HG03060 (cell line): ENCODE results near the gene RASSF9.

Source experiments
- ATAC-seq: cut with Tn5 transposase; IDR thresholded peaks from one replicate; pipeline ENCODE4 v1.9.1; 2021; ENCODE audit warnings: low read depth, moderate number of reproducible peaks; ENCODE audit not compliant: unreplicated experiment

RASSF9 gene

DNA sequence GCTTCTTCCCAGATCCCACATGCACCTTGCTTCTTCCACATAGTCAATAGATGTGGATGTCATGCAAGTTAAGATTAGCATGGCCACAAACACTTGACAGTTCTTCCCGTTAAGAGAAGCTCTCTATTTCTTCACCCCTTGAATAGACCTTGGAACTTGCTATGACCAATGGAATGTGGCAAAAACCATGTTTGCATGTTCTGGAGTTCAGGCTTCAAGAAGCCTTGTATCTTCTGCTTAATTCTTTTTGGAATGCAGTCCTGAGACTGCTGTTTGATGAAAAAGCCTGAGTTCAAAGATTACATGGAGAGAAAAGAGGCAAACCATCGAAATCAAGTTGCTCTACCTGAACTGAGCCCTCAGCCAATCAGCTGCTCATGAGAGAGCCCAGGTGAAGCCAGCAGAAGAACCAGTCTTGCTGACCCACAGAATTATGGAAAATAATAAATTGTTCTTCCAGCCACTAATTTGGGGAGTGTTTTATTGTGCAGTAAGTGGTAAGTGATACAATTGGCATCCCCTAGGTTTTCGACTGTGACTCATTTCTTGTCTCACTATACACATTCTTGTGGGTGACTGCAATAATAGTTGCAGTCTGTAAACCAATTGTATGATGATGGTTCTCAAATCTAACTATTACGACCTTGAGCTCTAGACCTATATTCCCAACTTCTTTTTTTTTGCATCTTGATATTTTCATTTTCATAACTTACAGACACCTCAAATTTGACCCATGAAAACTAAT lies 12.6 kb downstream of the RASSF9 start:
- no peak for ATAC-seq

DNA sequence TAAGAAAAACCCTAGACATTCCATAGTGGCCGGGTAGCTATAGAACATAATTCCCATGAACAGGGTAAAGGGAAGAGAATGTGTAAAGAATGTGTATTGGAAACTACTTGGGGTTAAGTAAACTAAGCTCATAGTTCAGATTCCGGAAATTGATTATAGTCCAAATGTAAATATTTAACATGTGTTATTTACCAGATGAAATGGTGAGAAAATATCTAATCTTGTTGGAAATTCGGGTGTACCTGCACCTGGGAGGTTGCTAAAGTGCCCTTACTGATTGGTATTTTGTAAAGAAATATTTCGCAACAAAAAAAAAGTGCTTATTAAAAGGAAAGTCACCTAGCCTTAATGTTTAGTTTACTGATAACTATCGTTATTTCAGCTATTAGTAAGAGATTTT lies 14.4 kb downstream of the RASSF9 start:
- no peak for ATAC-seq

DNA sequence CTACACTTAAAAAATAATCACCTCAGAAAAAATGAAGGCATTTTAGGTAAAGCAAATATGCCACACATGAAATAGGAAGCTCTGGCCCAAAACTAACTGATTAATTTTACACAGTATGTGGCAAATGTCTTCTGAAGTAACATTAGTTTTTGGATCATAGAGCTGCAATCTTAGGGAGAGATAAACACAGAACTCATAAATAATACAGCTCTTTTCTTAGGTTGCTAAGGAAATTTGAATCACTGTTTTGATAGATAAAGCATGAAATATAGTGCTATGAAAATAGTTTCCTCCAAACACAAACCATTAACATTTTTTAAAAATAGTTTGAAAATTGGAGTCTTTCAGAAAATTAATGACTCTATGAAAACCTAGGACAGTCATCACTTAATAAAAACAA lies 15.0 kb downstream of the RASSF9 start:
- ATAC-seq, result no peak

DNA sequence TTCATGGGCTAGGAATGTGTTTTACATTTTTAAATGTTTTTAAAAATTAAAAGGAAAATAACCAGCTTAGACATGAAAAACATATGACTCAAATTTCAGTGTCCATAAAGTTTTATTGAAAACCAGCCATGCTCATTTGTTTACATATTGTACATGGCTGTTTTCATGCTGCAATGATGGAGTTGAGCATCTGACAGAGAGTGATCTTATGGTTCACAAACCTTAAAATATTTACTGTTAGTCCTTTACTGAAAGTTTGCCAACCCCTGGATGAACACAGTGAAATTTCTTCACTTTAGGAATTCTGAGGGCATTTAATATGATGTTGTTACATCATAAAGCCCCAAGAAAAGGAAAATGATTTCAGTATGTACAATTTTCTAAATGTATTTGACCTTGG lies 16.1 kb downstream of the RASSF9 start:
- ATAC-seq, result no peak

DNA sequence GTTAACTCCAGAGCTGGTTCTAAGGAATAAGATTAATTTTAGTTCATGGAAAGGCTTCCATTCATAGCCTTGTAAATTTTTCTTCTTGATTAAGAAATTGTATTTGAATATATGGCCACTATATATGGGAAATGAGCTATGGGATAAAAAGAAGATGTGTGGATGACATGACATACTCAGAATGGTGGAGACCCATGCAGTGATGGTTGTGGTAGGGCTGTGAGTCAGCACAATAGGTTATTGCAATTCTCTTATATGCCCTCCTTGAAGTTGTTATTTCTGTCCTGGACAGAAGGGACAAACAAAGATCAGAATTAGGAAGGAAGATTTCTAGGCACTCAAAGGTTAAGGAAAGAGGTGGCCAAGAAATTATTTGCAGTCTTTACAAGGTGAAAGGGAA lies 21.5 kb downstream of the RASSF9 start:
- ATAC-seq, result no peak

DNA sequence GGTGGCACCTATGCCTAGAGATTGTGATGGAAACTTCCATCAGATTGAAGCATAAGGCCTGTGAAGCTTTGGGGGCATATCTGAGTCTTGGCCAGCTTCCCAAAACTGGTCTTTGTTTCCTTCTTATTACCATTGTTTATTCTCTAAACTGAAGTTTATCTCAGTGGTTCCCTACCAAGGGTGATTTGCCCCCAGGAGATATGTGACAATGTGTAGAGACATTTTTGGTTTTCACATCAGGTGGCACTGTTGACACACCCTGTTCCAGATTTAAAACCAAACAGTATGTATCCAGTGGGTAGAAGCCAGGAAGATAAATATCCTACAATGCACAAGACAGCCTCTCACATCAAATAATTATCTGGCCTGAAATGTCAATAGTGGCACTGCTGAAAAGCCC lies 22.1 kb downstream of the RASSF9 start:
- ATAC-seq, result no peak

DNA sequence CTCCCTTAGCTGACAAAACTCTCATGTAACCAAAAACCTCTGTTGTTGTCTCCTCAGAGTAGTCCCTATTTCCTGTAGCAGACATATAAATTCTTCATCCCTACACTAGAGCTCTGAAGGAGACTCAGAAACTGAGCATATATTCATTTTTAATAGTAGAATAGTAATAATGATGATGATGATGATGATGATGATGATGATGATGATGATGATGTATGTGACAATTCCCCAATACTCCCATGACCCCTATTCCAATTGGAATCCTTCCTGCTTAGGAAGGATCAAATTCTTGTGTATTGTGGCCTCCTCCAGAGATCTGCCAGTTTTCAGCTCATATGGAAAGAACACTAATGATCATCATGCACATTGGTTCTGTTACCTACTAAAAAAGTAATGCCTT lies 26.7 kb downstream of the RASSF9 start:
- no peak for ATAC-seq

DNA sequence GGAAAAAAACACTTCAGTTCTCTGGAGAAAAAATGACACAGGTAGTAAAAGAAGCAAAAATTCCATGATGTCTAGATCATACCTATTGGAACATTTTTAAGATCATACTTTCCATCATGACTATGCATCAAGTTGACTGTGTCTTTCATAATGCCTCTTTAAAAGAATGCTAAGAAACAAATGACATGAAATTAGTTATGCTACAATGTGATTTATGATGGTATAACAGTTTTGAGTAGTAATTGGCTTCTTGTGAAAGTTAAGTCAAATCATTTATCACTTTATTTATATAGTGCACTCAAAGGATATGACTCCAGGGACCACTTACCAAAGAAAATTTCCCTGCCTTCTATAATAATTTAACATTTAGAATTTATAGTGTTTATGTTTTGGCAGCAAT lies 28.5 kb downstream of the RASSF9 start:
- no peak for ATAC-seq

DNA sequence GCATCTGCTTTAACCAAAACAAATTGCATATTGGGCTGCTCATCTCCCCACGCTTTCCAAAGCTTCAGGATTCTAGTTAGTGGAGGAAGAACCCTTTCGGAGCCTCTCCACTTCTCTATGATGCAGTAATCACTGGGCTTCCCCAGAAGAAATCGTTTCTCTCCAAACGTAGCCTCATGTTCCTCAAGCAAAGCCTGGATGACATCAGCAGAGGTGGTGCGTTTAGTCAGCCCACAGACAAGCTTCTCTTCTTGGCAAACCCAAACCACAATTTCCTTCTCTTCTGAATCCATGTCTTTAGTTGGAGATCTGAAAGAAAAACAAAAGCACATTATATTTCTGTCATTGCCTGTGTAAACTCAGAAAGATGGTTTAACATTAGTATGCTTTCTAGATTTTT lies 30.6 kb downstream of the RASSF9 start:
- no peak for ATAC-seq

DNA sequence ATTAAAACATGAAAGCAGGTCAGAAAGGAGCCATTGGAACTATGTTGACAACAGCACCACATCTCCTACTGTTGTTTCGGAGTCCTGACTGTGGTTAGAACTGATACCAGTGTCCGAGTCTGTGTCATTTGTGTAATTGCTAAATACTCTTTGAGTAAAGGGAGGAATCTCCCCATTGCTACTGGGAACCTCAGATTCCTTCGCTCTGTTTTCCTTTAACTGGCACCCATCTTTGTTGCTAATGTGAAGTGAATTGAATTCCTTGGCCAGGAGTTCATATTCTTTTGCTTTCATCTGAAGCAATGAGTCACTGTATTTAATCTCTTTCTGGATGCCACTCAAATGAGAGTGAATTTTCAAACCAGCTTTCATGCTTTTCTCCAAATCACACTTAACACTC lies 31.5 kb downstream of the RASSF9 start:
- no peak for ATAC-seq

DNA sequence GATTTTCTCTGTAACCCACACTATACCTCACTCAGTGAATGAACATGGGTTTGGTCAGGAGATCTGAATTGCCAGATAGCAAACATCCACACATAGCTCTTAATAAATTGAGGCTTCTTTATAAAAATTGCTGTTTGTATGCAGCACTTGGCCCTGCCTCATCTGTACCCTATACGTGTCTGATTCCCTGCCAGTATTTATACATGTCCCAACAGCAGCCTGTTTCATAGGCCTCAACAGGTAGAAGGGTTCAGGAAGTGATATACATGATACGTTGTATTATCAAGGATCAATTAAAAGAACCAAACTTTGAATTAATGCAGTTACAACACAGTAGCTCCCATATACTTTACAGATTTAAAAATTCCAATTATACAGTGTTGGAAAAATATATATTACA lies 32.3 kb downstream of the RASSF9 start:
- ATAC-seq, result no peak

DNA sequence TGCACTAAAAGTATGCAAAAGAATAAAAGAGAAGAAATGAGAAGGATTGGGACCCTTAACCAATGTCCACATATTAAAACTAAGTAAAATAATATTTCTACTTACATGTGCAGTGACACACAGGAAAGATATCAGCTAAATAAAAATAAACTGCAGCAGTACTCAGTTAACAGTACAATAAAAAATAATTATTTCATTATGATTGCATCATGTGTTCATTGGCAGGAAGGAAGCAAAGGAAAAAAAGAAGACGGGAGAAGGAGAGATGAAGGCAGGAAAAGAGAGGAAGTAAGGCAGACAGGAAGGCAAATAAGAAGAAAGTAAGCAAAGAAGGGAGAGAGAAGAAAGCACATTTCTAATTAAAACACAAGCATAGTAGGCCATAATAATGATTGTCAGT lies 33.0 kb downstream of the RASSF9 start:
- ATAC-seq, result no peak

DNA sequence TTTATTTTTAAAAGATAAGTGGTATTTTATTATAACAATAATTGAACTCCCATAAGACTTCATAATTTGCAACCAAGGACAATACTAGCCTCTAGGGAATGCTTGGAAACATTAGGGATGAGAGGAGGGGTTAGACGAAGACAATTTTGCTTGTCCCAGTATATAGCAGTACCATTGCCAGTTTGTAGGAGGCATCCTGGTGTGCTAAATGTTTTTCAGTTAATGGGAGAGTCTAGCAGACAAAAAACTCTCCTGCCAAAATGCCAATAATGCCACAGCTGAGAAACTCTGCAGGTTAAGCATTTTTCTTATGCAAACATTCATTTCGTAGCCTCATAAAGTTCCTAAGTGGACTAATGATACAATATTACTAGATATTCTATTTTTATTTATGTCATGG lies 38.1 kb downstream of the RASSF9 start:
- ATAC-seq, result no peak

DNA sequence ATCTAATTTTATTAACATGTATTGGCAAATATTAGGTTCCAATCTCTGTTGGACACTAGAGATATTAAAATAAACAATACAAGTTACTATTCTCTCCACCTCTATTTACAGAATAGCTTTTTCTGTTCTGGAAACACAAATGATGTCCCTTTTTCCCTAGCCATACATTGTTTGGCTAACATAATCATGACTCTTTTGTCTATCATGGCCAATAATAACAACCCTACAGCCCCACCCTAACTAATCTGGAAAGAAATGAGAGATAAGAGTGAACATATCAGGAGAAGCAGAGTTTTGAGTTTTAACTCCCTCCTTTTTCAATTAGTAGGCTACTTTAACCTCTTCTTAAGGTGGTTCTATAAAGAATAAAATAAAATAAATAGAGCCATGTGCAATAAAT lies 40.2 kb downstream of the RASSF9 start:
- no peak for ATAC-seq

DNA sequence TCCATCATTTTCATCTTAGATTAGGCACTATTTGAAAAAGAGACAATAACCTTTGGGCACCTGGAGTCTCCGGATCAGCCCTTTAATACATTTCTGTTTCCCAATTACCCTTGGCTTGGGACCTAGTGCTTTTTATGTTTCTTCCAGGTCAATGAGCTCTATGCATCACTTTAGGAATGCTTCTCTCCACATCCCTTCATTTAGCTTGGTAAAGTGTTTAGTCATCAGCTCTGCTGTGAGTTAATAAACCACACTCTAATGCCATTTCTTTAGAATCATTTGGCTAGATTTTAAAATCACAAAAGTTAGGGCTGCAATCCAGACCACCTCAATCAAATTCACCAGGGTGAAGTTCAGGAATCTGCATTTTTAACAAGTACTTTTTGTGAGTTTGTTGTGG lies 41.7 kb downstream of the RASSF9 start:
- ATAC-seq, result no peak

DNA sequence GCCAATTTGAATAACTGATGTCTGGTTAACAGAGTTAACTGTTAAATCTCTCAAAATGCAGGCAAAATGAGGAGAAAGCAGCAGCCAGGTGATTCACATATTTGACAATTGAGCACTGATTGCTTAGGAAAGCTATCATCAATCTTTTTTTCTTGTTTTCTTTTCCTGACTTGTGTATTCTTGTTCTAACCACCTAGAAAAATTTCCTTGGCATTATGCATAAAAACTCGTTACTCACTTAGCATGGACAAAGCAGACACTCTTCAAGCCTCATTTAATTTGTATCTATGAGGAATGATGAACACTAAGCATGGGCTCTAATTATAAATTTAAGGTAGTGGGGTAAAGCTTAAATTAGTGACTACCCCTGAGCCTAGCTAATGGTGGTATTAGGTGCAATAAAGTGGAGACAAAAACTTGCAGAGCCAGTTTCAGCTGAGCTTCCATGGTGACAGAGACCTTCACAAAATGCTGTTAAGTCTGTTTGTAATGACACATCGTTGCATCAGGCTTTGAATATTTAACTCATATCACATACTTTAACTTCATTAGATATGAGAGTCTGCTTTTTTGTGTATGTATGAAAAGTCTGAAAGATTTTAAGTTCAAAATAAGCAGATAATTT lies 52.0 kb downstream of the RASSF9 start:
- ATAC-seq, result no peak

DNA sequence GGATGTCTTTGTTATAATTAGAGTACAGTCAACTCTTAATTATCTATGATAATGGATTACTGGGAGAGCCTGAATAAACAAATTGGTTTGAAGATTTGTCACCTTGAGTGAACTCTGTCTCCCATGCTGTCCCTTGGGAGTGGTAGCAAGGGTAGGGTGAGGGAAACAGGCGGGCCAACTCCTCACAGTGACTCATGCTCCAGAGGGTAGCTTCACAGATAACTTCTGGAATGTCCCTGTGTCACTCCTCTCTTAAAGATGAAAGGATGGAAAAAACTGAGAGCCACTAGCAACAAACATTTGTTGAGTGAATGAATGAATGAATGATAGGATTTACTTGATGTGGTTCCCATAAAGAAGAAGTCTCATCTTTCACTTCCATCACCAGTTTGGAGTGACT lies 53.5 kb downstream of the RASSF9 start:
- no peak for ATAC-seq

DNA sequence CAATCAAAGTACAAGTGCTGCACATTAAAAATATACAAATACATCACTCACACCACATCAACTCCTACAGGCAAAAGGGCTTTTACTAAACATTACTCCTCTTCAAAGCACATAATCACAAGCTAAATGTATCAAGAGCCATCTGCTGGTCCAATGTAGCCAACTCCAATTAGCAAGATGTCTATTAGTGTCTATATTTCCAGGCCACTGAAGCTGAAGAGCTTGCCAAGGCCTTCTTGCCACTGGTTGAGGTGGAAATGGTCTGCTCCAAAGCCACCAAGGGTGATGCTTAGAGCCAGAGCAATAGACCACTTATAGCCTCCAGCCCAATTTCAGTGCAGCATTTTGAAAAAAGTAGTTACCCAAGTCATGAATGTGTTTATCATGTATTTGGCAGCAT lies 54.4 kb downstream of the RASSF9 start:
- ATAC-seq, result no peak

DNA sequence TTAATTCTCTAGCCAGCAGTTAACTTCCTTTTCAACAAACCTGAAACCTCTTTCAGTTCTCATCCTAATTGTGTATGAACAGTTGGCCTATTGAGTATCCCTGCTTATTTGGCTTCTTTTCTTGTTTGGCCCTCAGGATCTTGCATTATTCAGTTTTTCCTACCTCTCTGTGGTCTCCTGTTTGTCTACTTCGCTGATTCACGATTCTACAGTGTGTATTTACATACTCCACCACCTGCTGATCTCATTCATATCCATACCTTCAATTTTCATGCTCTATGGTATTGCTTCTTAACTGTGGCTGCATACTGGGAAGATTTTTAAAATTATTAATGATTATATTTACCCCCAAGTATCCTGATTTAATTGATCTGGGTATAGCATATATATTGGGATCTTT lies 56.4 kb downstream of the RASSF9 start:
- ATAC-seq, result no peak

DNA sequence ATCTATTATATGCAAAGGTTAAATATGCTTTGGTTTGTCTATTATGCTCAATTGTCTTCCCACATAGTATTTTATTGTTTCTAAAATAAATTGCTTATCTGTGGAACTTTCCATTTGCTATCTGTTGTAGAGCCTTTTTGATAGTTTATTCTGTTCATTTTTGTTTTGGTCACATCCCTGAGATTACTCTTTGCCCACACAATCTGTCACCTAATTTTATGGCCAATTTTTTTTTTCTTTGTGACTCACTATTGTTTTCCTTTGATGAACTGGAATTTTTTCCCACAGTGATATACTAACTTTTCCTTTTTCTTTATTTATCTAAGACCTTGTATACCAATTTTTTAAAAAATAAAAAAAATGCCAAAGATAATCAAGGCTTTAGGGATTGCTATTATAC lies 61.1 kb downstream of the RASSF9 start:
- no peak for ATAC-seq

DNA sequence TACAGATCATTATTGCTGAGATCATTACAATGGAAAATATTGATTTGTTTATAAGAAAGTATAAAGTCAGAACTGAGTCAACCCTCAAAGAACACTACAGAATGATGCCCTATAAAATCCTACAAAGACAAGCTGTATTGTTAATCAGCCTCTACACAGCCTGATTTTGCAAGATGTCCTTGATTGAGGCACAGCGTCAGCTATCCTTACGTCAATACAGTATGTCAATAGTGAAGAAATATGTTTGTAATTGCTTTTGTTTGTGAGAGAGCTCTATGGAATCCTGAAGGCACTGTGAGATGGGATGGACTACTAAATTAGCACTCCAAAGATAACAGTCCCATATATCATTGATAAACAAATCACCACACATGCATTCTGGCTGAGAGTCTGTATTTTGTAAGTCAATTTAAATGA lies 70.7 kb downstream of the RASSF9 start:
- ATAC-seq, result no peak

DNA sequence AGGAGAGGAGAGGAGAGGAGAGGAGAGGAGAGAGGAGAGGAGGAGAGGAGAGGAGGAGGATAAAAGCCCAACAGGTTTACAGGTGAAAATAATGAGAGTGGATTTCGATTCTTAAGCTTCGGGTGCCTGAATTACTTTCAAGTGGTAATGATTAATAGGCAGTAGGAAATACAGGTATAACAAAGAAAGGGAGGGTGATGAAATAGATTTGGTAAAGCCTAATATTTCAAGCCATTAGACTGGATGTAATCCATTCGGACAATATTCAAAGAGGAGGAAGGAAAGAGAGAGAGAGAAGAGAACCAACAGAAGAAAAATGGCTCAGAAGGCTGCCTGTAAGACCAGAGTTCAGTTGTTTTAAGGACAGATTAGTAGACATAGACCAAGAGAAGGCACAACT lies 76.6 kb downstream of the RASSF9 start:
- ATAC-seq, result no peak

DNA sequence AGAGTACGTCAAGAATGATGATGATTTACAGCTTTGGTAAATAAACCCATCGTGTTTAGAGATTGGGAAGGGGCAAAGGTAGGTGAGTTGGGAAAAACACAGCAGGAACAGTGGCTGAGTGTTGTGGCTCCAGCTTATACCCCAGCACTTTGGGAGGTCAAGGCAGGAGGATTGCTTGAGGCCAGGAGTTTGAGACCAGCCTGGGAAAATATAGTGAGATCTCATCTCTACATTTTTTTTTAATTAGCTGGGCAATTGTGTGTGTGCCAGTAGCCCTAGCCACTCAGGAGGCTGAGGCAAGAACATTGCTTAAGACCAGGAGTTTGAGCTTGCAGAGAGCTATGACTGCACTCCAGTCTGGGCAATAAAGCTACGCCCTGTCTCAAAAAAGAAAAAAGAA lies 77.1 kb downstream of the RASSF9 start:
- ATAC-seq, result no peak
